A549 (cell line): Measurements from ENCODE around the gene WDFY2.

Experiments
- CTCF ChIP-seq: fragments of >200 bp; sonication (Bioruptor Twin); formaldehyde crosslinking; IDR thresholded peaks from 3 replicates; pipeline ENCODE4 v1.5.1; 2016
- JUN ChIP-seq, 2 experiments: fragments of >200 bp; sonication (Bioruptor Twin); formaldehyde crosslinking; IDR thresholded peaks; 2 replicates in 1 of 2; 3 replicates in 1 of 2; pipeline ENCODE4 v1.6.1; 2016 to 2017
- POLR2A ChIP-seq: IDR thresholded peaks from 2 replicates; pipeline ENCODE4 v1.6.1; 2012; ENCODE audit warnings: mild to moderate bottlenecking, low read length

- TF ChIP-seq CTCF (no peak), JUN (IDR thresholded peaks at IDR 0.05) (no peak), POLR2A (no peak)
Observed at GRCh38 chr13:51607165-51607564, 22.9 kb downstream of the WDFY2 start.
